ENCODE measurements around the gene LRPAP1. TPM values are rescaled to one million over a fixed set of nuclear protein-coding genes. Genes with fewer than 3 reads are reported as not detected.
"Not testable (repeated sequence)": the region's sequence is repeated elsewhere in the genome, so short reads cannot be mapped to it uniquely, and the experiment has no call there.

LRPAP1 gene
- polyA plus RNA-seq, 3 donors, result 34.9 to 176 (median 140) TPM

DNA sequence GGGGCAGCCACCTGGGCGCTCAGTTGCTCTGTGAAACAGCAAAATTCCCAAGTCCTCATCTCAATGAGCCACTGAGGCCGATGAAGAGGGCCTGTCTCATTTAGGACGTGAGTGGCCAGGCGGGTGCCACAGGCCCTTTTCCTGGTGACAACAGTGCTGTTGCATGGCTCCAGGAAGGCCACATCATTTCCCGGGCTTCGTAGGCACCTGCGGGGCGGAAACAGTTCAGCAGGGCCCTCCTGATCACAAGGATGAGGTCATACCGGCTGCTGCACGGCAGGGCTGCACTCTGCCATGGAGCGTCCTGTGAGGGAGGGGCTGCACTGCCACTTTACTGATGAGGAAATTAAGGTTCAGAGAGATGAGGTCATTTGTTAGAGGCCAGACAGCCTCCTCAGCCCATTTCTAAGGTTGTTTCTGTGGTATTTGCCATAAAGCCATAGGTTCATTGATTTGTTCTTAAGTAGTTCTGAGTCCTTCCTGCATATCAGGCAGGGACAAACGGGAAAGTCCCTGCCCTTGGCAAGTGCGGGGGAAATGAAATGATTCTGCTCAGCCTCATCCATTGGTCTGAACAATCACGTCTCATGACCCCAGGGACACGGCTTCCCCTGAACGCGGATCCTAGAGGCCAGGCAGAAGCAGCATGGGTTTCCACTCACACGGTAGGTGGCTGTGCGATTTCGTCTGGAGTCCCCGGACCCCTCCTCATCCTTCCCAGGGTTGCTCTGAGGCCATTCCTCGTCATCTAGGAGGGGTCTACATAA is 12.2 kb upstream of the LRPAP1 start:
- 52 to 58% (median 54%) methylated on average over 20 to 22 of the region's 22 CpGs for WGBS, 3 donors
- not testable (repeated sequence) for H3K27ac ChIP-seq (ENCODE audit: low read depth, low read length)

DNA sequence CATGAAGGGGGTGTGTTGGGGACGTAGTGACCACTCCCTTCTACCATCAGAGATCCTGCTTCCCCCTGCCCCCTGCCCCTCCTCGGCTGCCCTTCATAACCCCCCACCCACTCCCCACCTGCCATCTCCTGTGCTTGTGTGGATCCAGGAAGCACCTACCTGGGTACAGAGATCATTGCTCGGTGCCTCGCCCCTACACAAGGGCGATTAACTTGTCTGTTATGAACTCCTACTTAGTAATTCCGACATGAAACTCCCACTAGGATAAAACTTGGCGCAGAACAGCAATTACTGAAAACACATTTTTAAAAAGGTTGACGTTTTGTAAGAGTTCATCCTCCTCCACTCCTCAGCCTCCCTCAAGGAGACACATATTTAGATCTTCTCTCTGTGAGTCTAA is 11.2 kb upstream of the LRPAP1 start:
- 61 to 80% (median 66%) methylated on average over 7 of the region's 8 CpGs for WGBS, 3 donors
- H3K27ac ChIP-seq (ENCODE audit: low read depth, low read length), result not testable (repeated sequence)

GRCh38 chr4:3538906-3539305 is 6.7 kb upstream of the LRPAP1 start:
- H3K27ac ChIP-seq (ENCODE audit: low read depth, low read length), result not testable (repeated sequence)
- 91 to 97% (median 97%) methylated on average over 11 to 23 of the region's 23 CpGs for WGBS, 3 donors

DNA sequence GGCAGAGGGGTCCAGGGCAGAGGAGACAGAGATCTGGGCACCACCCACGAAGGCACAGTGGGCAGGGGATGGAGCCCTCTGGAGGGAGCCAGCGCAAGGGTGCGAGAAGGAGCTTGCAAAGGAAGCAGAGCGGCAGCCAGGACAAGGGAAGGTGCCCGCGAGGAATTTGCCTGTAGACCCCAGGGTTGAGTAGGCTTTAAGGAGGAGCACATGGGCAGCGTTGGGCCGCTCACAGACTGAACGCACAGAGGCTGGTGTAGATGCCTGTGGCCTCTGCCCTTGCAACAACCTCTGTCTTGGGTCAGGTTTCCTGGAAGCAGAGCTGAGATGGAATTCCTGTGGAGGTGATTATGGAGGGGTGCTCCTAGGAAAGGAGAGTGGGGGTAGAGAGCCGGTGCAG is 3.6 kb upstream of the LRPAP1 start:
- H3K27ac ChIP-seq (ENCODE audit: low read depth, low read length), result not testable (repeated sequence)
- 88 to 89% (median 88%) methylated on average over 9 of the region's 10 CpGs for WGBS, 3 donors

DNA sequence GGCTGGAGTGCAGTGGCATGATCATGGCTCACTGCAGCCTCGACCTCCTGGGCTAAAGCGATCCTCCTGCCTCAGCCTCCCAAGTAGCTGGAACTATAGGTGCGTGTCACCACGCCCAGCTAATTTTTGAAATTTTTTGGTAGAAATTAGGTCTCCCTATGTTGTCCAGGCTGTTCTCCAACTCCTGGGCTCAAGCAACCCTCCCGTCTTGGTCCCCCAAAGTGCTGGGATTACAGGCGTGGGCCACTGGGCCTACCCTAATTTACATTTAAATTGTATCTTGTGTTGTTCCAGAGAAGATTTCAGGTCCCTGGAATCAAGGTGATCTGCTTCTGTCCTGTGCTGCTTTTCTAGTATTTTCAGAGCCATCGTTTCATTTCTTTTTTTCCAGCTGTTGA is 1.2 kb upstream of the LRPAP1 start:
- H3K27ac ChIP-seq (ENCODE audit: low read depth, low read length), result no peak overlapping the region
- 95 to 97% (median 95%) methylated on average over 7 of the region's 7 CpGs for WGBS, 3 donors

DNA sequence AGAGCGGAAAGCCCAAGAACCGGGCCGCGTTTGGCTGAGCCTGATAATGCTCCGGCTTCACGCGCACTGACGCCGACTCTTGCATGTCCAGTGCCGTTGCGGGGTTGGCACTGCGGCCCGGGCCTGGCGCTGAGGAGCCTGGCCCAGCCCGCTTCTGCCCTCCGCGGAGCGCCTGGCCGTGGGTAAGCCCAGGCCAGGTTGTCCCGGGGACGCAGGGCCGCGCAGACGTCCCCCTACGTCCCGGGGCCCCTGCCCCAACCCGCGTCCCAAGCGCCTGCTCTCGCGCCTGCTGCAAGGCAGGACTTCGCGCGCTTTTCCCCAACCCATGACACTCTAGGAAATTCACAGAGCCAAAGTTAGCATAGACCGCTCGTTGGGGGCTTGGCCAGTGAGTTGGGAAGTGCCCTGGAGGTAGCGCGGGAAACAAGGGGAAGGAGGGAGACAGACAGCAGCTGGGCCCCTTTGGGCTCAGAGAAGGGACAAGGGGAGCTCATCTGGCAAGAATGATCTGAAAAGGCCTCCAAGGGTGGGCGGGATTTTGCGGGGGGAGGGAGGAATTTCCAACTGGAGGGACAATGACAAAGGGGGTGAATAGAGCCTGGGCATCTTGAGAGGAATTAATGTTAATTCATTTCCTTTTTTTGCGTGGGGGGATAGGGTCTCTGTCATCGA is 665 bp upstream of the LRPAP1 start:
- no peak overlapping the region for H3K27ac ChIP-seq (ENCODE audit: low read depth, low read length)
- 11 to 15% (median 14%) methylated on average over 36 to 42 of the region's 42 CpGs for WGBS, 3 donors

DNA sequence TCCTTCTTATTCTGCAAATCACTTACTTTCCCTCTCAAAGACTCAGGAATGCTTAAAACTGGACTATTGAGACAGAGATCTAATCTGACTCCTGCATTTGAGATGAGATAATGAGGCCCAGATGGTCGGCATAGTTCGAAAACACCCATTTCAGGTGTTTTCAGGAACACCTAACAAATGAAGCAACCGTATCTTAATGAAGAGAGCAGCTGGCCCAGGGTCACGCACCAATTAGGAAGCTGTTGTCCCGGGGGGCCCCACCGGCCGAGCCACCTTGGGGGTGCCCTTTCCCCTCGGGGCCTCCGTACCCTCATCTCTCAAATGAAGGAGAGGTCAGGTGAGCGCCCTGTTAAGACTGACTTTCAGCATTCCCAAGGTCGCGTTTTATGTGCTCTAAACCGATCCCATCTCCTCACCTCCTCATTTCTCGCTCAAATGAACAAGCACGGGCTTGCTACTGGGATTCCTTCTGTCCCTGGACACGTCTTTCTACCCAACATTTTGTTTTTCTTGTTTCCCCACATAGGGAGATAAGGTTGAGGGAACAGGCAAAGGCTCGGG is 824 bp downstream of the LRPAP1 start:
- 5 to 22% (median 16%) methylated on average over 17 of the region's 17 CpGs for WGBS, 3 donors
- no peak overlapping the region for H3K27ac ChIP-seq (ENCODE audit: low read depth, low read length)

GRCh38 chr4:3530663-3531254 is 1.5 kb downstream of the LRPAP1 start:
- WGBS, 3 donors, result 68 to 85% (median 80%) methylated on average over 18 of the region's 18 CpGs
- H3K27ac ChIP-seq (ENCODE audit: low read depth, low read length), result no peak overlapping the region

- H3K27ac ChIP-seq (ENCODE audit: low read depth, low read length), result no peak overlapping the region
- 84 to 91% (median 91%) methylated on average over 16 of the region's 16 CpGs for WGBS, 3 donors
Measured at GRCh38 chr4:3530051-3530450, 2.2 kb downstream of the LRPAP1 start.

DNA sequence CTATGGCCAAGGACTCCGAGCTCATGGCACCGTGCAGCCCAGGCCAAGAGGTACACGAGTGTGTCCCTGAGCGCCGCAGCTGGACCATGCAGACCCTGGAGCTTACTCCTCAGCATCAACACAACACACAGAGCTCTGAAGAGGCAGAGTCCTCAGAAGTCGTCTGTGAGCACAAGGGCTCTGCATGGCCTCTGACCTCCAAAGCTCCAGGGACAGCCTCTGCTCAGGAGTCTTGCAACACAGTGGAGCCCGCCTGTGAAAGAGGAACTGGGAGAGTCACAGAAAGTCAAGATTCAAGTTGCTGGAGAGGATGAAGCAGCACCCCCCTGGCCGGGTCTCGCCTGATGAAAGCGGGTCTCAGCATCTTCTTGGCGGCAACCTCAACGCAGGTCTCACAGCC is 2.9 kb downstream of the LRPAP1 start:
- 67 to 88% (median 68%) methylated on average over 12 of the region's 12 CpGs for WGBS, 3 donors
- H3K27ac ChIP-seq (ENCODE audit: low read depth, low read length), result no peak overlapping the region

GRCh38 chr4:3527914-3528876 is 4.0 kb downstream of the LRPAP1 start:
- no peak overlapping the region for H3K27ac ChIP-seq (ENCODE audit: low read depth, low read length)
- WGBS, 3 donors, result 80 to 95% (median 91%) methylated on average over 27 of the region's 27 CpGs

GRCh38 chr4:3527101-3527913 is 4.9 kb downstream of the LRPAP1 start:
- H3K27ac ChIP-seq (ENCODE audit: low read depth, low read length), result no peak overlapping the region
- WGBS, 3 donors, result 86 to 95% (median 94%) methylated on average over 13 to 14 of the region's 14 CpGs

- WGBS, 3 donors, result 93 to 95% (median 95%) methylated on average over 19 of the region's 19 CpGs
- no peak overlapping the region for H3K27ac ChIP-seq (ENCODE audit: low read depth, low read length)
Measured at GRCh38 chr4:3526456-3526855, 5.8 kb downstream of the LRPAP1 start.

GRCh38 chr4:3525532-3526430 is 6.4 kb downstream of the LRPAP1 start:
- no peak overlapping the region for H3K27ac ChIP-seq (ENCODE audit: low read depth, low read length)
- WGBS, 3 donors, result 87 to 91% (median 91%) methylated on average over 33 of the region's 33 CpGs

GRCh38 chr4:3524920-3525319 is 7.3 kb downstream of the LRPAP1 start:
- no peak overlapping the region for H3K27ac ChIP-seq (ENCODE audit: low read depth, low read length)
- WGBS, 3 donors, result 78 to 84% (median 82%) methylated on average over 19 of the region's 19 CpGs

DNA sequence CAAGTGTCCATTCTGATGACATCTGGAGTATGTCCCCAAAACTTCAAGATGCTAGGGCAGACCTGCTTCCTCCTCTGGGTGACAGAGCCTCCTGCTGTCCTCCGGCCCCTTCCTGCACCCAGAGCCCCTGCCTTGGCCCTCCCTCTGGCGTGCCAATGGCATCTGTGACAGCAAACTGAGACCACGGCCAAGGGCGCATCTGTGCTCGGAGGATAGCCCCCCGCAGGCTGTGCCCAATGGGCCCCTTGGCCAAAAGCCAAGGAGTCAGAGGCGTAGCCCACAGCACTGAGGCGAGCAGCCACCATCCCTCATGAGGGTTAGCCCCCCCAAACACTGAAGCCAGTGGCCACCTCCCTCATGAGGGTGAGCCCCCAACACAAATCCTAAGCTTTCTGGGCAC is 7.9 kb downstream of the LRPAP1 start:
- H3K27ac ChIP-seq (ENCODE audit: low read depth, low read length), result no peak overlapping the region
- WGBS, 3 donors, result 91 to 97% (median 97%) methylated on average over 8 of the region's 8 CpGs
